ENCODE data around the gene SLC35F1. TPM values are rescaled to one million over a fixed set of nuclear protein-coding genes. Genes with fewer than 3 reads are reported as not detected.
"Not testable (repeated sequence)": the region's sequence is repeated elsewhere in the genome, so short reads cannot be mapped to it uniquely, and the experiment has no call there.

The SLC35F1 gene
- total RNA-seq, 4 donors from 2014 or later: 5.4 to 8.1 (median 6.5) TPM

- H3K4me1 ChIP-seq: no peaks in the 10 kb centered on the region
- H3K4me3 ChIP-seq: no peak overlapping the region
- no peak overlapping the region for H3K27ac ChIP-seq (replicated peaks in 1 of 4)
- no peak for DNase-seq (ENCODE audit: extremely low spot score)
- 31% methylated on average over 2 of the region's 2 CpGs for WGBS
- H3K9me3 ChIP-seq: no peaks in the 10 kb centered on the region
- no peak for TF ChIP-seq CTCF (IDR thresholded peaks at IDR 0.05)
- TF ChIP-seq POLR2AphosphoS5 (IDR thresholded peaks at IDR 0.05): no peak
- no peak for TF ChIP-seq EP300 (IDR thresholded peaks at IDR 0.05)
- intact Hi-C loops (cut with DNase I): no loop called here
- H3K36me3 ChIP-seq: no peaks in the 10 kb centered on the region
- no peaks in the 10 kb centered on the region for H3K27me3 ChIP-seq
These were observed 110.3 kb downstream of the SLC35F1 start for GRCh38 chr6:118017301-118017848.

- Histone ChIP-seq H3K9me3 (no peaks in the 10 kb centered on the region), H3K27me3 (no peaks in the 10 kb centered on the region), H3K27ac (replicated peaks in 1 of 4) (no peak overlapping the region), H3K36me3 (no peaks in the 10 kb centered on the region), H3K4me1 (no peaks in the 10 kb centered on the region), H3K4me3 (no peak overlapping the region)
- DNase-seq (ENCODE audit: extremely low spot score): no peak
- intact Hi-C loops (cut with DNase I): no loop called here
- WGBS: 75% methylated on average over 3 of the region's 3 CpGs
- TF ChIP-seq POLR2A (IDR thresholded peaks at IDR 0.05; ENCODE audit: low read depth): no peak
- TF ChIP-seq POLR2AphosphoS5 (IDR thresholded peaks at IDR 0.05): no peak
- TF ChIP-seq EP300 (IDR thresholded peaks at IDR 0.05): no peak
- no peak for TF ChIP-seq CTCF (IDR thresholded peaks at IDR 0.05)
These were observed 116.7 kb downstream of the SLC35F1 start for GRCh38 chr6:118023771-118024170.

- no peak for TF ChIP-seq POLR2A (IDR thresholded peaks at IDR 0.05; ENCODE audit: low read depth)
- TF ChIP-seq CTCF (IDR thresholded peaks at IDR 0.05): no peak
- Histone ChIP-seq H3K27ac (replicated peaks in 1 of 4) (no peak overlapping the region), H3K27me3 (no peaks in the 10 kb centered on the region), H3K4me3 (no peak overlapping the region), H3K36me3 (no peaks in the 10 kb centered on the region), H3K9me3 (peaks cover 0 to 4% (median 2%) of the 10 kb centered on the region in 4 donors), H3K4me1 (no peaks in the 10 kb centered on the region)
- no peak for DNase-seq (ENCODE audit: extremely low spot score)
- WGBS: 82% methylated on average over 4 of the region's 4 CpGs
- intact Hi-C loops (cut with DNase I): no loop called here
These were observed 122.9 kb downstream of the SLC35F1 start for GRCh38 chr6:118029967-118030366.

GRCh38 chr6:118037479-118037878, 130.4 kb downstream of the SLC35F1 start:
- H3K27ac ChIP-seq (replicated peaks in 1 of 4); H3K36me3 ChIP-seq; H3K4me1 ChIP-seq; H3K27me3 ChIP-seq; DNase-seq (ENCODE audit: extremely low spot score); intact Hi-C loops (cut with DNase I); H3K4me3 ChIP-seq: not testable (repeated sequence)
- WGBS: 90% methylated on average over 3 of the region's 3 CpGs
- H3K9me3 ChIP-seq: peaks cover 0 to 17% (median 6%) of the 10 kb centered on the region in 4 donors

GRCh38 chr6:118042855-118043254, 135.8 kb downstream of the SLC35F1 start:
- intact Hi-C loops (cut with DNase I): no loop called here
- 76% methylated on average over 4 of the region's 4 CpGs for WGBS

More at GRCh38 chr6:118042855-118043254, 135.8 kb downstream of the SLC35F1 start:
- DNase-seq (ENCODE audit: extremely low spot score): no peak
- H3K27ac ChIP-seq (replicated peaks in 1 of 4): no peak overlapping the region
- H3K36me3 ChIP-seq: no peaks in the 10 kb centered on the region
- TF ChIP-seq CTCF (IDR thresholded peaks at IDR 0.05): no peak
- no peak for TF ChIP-seq POLR2AphosphoS5 (IDR thresholded peaks at IDR 0.05)
- H3K4me1 ChIP-seq: no peaks in the 10 kb centered on the region
- no peaks in the 10 kb centered on the region for H3K9me3 ChIP-seq
- no peaks in the 10 kb centered on the region for H3K27me3 ChIP-seq
- no peak overlapping the region for H3K4me3 ChIP-seq

Measured in esophagus muscularis mucosa (tissue), 4 donors.